ENCODE data around the gene BMP7.

BMP7 gene

GRCh38 chr20:57145089-57145631 lies 121.3 kb downstream of the BMP7 start:
- no peak for DNase-seq (ENCODE audit: low read depth)

GRCh38 chr20:57143173-57143572 lies 123.3 kb downstream of the BMP7 start:
- no peak for DNase-seq (ENCODE audit: low read depth)

GRCh38 chr20:57142667-57143066 lies 123.8 kb downstream of the BMP7 start:
- no peak for DNase-seq (ENCODE audit: low read depth)

GRCh38 chr20:57141492-57141891 lies 124.9 kb downstream of the BMP7 start:
- DNase-seq (ENCODE audit: low read depth) = no peak

GRCh38 chr20:57140416-57140965 lies 126.0 kb downstream of the BMP7 start:
- DNase-seq (ENCODE audit: low read depth) = no peak

- DNase-seq (ENCODE audit: low read depth) = no peak
Observed at GRCh38 chr20:57139342-57140093, 126.9 kb downstream of the BMP7 start.

- no peak for DNase-seq (ENCODE audit: low read depth)
Observed at GRCh38 chr20:57138198-57138995, 128.0 kb downstream of the BMP7 start.

- DNase-seq (ENCODE audit: low read depth) = no peak
Observed at GRCh38 chr20:57137676-57138075, 128.8 kb downstream of the BMP7 start.

- DNase-seq (ENCODE audit: low read depth) = no peak
Observed at GRCh38 chr20:57136734-57137133, 129.7 kb downstream of the BMP7 start.

- no peak for DNase-seq (ENCODE audit: low read depth)
Observed at GRCh38 chr20:57135875-57136274, 130.6 kb downstream of the BMP7 start.

GRCh38 chr20:57134804-57135203 lies 131.6 kb downstream of the BMP7 start:
- no peak for DNase-seq (ENCODE audit: low read depth)

- DNase-seq (ENCODE audit: low read depth) = no peak
Observed at GRCh38 chr20:57133926-57134650, 132.4 kb downstream of the BMP7 start.

GRCh38 chr20:57131601-57132391 lies 134.6 kb downstream of the BMP7 start:
- no peak for DNase-seq (ENCODE audit: low read depth)

GRCh38 chr20:57131077-57131476 lies 135.4 kb downstream of the BMP7 start:
- DNase-seq (ENCODE audit: low read depth) = no peak

GRCh38 chr20:57130160-57130772 lies 136.2 kb downstream of the BMP7 start:
- no peak for DNase-seq (ENCODE audit: low read depth)

- DNase-seq (ENCODE audit: low read depth) = no peak
Observed at GRCh38 chr20:57129303-57129702, 137.1 kb downstream of the BMP7 start.

GRCh38 chr20:57128044-57128757 lies 138.2 kb downstream of the BMP7 start:
- DNase-seq (ENCODE audit: low read depth) = no peak

GRCh38 chr20:57126481-57127092 lies 139.9 kb downstream of the BMP7 start:
- DNase-seq (ENCODE audit: low read depth) = no peak

GRCh38 chr20:57124800-57125517 lies 141.5 kb downstream of the BMP7 start:
- no peak for DNase-seq (ENCODE audit: low read depth)
